ENCODE measurements around the gene MRPL11.
"Not testable (repeated sequence)": the region's sequence is repeated elsewhere in the genome, so short reads cannot be mapped to it uniquely, and the experiment has no call there.

Gene MRPL11

DNA sequence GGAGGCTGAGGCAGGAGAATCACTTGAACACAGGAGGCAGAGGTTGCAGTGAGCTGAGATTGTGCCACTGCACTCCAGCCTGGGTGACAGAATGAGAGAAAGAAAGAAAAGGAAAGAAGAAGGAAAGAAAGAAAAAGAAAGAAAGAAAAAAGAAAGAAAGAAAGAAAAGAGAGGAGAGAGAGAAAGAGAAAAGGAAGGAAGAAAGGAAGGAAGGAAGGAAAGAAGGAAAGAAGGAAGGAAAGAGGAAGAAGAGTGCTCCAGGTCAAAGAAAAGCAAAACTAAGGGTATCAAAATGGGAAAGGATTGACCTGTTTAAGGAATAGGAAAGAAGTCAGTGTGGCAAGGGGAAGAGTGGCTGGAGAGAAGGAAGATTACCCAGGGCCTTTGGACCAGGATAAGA lies 7.4 kb downstream of the MRPL11 start:
- DNase-seq (ENCODE audit: low spot score), result not testable (repeated sequence)

DNA sequence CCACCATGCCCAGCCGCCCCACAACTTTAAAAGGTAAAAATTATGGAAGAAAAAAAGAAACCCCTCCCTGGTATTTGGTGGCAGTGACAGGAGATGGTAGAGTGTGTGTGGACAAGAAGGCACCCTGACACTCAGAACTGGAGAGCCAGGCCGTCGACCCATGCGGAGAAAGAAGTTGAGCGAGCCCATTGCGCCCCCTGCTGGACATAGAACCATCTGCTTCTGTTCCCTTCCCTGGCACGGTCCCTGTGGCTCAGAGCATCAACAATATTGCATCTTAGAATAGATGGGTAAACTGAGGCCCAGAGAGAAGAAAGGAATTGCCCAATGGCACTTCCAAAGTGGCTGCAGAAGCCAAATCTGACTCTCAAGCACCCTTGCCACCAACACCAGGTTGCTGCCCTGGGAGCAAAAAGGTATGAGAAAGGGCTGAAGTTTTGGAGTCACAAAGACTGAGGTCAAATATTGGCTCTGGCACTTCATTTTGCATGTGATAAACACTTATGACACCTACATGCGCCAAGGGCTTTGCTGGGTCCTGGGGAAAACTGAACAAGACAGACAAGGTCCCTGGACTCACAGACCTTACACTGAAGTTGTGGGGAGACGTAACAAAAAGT lies 8.6 kb downstream of the MRPL11 start:
- DNase-seq (ENCODE audit: low spot score), result peak; percentile 56

- no peak for DNase-seq (ENCODE audit: low spot score)
Measured at GRCh38 chr11:66428933-66429332, 9.7 kb downstream of the MRPL11 start.

DNA sequence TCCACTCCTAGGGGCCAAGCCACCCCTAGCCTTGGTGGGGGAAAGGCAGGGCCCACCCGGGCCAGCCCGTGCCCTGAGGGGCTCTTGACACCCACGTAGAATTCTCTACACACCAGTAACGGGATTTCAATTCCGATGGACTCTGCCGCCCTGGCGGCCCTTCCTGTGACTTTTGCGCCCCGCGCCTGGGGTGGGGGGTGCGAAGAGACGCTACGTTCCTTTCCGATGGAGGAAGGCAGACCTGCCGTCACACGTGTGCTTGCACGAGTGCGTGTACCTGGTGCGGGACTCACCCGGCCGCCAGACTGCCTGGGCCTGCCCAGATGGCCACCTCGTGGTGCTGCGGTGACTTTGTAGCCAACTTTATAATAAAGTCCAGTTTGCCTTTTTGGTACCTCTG lies 12.3 kb downstream of the MRPL11 start:
- no peak for DNase-seq (ENCODE audit: low spot score)

- peak; percentile 90 for DNase-seq (ENCODE audit: low spot score)
Measured at GRCh38 chr11:66421492-66422205, 17.0 kb downstream of the MRPL11 start.

DNA sequence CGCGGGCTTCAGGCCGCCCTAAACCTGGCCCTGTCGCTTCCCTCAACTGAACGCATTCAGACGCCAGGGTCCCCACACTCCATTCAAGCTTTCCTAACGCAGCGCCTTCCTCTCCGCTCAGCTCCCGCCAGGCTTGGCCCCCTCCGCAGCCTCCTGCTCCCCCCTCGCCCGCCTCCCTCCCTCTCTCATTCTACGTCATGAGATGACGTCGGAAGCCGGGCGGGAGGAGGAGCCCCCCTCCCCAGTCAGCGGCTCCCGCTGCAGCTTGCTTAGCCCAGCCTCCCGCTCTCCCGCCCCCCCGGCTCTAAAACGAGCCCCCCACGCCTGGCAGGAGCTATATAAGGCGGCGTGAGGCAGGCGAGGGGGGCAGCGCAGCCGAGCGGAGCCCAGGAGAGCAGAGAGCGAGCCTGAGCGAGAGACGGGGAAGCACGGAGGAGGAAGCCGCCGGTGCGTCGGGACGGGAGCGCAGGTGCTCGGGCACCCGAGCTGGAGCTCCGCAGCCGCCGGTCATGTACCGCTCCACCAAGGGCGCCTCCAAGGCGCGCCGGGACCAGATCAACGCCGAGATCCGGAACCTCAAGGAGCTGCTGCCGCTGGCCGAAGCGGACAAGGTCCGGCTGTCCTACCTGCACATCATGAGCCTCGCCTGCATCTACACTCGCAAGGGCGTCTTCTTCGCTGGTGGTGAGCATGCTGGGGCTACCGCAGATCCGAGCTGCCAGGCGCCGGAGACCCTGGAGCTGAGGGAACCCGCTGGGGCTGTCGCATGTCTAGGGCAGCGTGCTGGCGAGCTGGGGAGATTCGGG lies 17.8 kb downstream of the MRPL11 start, which contains the start of gene NPAS4:
Gene NPAS4, plus strand, starts transcription at position 365 of the 806 bp plus-strand sequence. Its CDS starts 145 bp downstream, at position 510.
- DNase-seq (ENCODE audit: low spot score), result no peak

DNA sequence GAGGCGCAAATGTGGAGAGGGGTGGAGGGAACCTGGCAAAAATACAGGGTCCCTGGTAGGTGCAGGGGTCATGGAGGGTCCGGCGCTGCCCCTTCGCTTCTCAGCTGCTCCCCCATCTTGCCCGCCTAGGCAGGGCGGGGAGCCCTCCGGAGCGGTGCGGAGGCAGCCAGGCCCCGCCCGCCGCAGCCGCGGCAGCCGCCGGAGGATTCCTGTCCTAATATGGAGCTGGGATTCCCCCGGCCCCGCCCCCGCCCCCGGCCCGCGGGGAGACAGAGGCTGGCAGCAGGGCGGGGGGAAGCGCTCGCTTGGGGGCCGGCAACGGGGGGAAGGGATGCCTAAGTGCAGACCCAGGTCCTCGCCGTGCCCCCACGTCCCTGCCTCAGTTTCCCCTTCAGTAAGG lies 18.8 kb downstream of the MRPL11 start:
- no peak for DNase-seq (ENCODE audit: low spot score)

GRCh38 chr11:66418986-66419308 lies 19.7 kb downstream of the MRPL11 start:
- DNase-seq (ENCODE audit: low spot score), result no peak

GRCh38 chr11:66418168-66418985 lies 20.3 kb downstream of the MRPL11 start:
- DNase-seq (ENCODE audit: low spot score), result peak; percentile 56

- DNase-seq (ENCODE audit: low spot score), result no peak
Measured at GRCh38 chr11:66417000-66417399, 21.6 kb downstream of the MRPL11 start.

DNA sequence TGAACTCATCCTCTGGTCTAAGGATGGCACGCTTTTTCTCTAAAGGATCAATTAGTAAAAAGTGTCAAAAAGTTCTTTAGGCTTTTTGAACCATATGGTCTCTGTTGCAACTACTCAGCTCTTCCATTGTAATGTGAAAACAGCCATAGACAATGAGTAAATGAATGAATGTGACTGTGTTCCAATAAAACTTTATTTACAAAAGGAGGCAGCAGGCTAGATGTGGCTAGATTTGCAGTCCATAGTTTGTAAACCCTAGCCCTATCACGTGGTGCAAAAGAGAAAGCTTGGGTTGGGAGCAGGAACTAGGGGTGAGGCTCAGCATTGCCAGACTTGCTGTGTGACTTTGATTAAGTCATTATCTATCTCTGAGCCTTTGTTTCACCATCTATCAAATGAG lies 23.2 kb downstream of the MRPL11 start:
- no peak for DNase-seq (ENCODE audit: low spot score)

GRCh38 chr11:66414120-66414934 lies 24.3 kb downstream of the MRPL11 start:
- DNase-seq (ENCODE audit: low spot score), result no peak

GRCh38 chr11:66413167-66413566 lies 25.5 kb downstream of the MRPL11 start:
- DNase-seq (ENCODE audit: low spot score), result no peak

- no peak for DNase-seq (ENCODE audit: low spot score)
Measured at GRCh38 chr11:66412110-66412509, 26.5 kb downstream of the MRPL11 start.

DNA sequence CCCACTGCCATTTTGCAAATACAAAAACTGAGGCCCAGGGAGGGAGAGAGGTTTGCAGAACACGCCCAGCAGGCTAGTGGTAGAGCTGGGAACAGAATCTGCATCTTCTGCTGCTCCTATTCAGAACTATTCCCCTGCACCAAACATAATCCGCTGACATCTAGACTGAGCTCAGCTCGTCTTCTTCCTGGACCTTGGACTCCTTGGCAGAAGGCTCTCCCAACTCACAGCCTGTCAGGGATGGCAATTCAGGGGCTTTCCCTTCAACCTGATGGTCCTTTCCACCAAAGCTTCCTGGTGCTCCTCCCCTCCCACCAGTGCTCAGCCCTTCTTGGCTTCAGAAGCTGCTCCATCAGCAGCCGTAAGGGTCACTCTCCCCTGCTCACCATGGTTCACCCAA lies 27.3 kb downstream of the MRPL11 start:
- DNase-seq (ENCODE audit: low spot score), result no peak

DNA sequence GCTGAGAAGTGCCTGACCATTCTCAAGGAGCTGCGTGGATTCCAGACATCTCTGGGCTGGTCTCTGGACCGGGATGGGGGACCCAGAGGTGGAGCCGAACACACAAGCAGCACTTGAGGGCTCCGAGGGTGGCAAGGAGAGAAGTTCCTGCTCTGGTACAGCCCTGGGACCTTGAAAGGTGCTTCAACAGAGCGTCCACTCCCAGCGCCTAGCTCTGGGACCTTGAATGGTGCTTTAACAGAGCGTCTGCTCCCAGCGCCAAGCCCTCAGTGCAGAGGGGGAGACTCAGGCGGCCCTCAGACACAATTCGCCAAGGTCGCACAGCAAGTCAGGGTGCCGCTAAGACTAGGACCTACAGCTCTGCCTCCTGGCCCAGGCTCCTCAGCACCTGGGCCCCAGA lies 28.5 kb downstream of the MRPL11 start:
- DNase-seq (ENCODE audit: low spot score), result no peak

GRCh38 chr11:66409226-66409625 lies 29.4 kb downstream of the MRPL11 start:
- DNase-seq (ENCODE audit: low spot score), result no peak

- peak; percentile 80 for DNase-seq (ENCODE audit: low spot score)
Measured at GRCh38 chr11:66408488-66409214, 30.0 kb downstream of the MRPL11 start.

GRCh38 chr11:66407651-66408050 lies 31.0 kb downstream of the MRPL11 start:
- DNase-seq (ENCODE audit: low spot score), result no peak

DNA sequence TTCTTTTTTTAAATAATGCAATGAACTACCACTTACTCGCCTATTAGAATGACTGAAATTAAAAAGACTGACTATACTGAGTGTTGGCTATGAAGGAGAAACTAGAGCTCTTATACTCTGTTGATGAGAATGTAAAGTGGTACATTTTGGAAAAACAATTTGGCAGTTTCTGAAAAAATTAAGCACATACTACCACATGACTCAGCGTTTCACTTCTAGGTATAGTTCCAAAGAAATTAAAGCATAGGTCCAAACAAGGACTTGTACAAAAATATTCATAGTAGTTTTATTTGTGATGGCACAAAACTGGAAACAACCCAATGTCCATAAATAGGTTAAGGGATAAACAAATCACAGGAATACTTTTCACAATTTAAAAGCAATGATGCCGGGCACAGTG lies 44.7 kb downstream of the MRPL11 start:
- no peak for DNase-seq (ENCODE audit: low spot score)

DNA sequence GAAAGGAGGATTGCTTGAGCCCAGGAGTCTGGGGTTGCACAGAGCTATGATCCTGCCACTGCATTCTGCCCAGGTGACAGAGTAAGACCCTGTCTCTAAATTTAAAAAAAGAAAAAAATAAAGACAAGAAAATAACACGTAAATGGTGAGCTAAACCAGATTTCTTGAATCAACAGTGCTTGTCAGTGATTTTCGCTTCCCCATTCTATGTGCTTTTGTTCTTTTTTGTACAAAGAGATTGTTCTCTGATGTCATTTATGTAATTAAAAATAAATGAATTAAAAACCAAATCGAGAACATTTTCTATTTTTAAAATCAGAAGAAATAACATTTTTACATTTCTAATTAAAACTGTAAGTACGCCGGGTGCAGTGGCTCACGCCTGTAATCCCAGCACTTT lies 47.3 kb downstream of the MRPL11 start:
- no peak for DNase-seq (ENCODE audit: low spot score)

Measured in LoVo (cell line).